OCI-LY1 (cell line): Measurements from ENCODE around the gene ARFIP1.

Source experiments
- H2AFZ ChIP-seq: fragments of 200-600 bp; sonication (generic), shearing (Covaris generic); 2 replicates; pipeline ENCODE4 v1.6.0; 2014; ENCODE audit warnings: antibody characterized with exemption, mild to moderate bottlenecking, low read length
- H3F3A ChIP-seq: fragments of 200-600 bp; sonication (generic), shearing (Covaris generic); 2 replicates; pipeline ENCODE4 v1.6.0; 2014; ENCODE audit warnings: mild to moderate bottlenecking, antibody characterized with exemption, low read length, moderate library complexity; ENCODE audit not compliant: insufficient read depth
- H3K27ac ChIP-seq: fragments of 200-600 bp; sonication (generic); 2 replicates; pipeline ENCODE4 v1.5.1; 2014; ENCODE audit warnings: low read length, mixed run types, mild to moderate bottlenecking, low read depth; ENCODE audit not compliant: poor library complexity, severe bottlenecking
- H3K27me3 ChIP-seq: fragments of 200-600 bp; sonication (generic); 2 replicates; pipeline ENCODE4 v1.6.0; 2014; ENCODE audit warnings: antibody characterized with exemption, mild to moderate bottlenecking, low read length, moderate library complexity; ENCODE audit not compliant: insufficient read depth
- H3K36me3 ChIP-seq: fragments of 200-600 bp; sonication (generic); 2 replicates; pipeline ENCODE4 v1.6.1; 2014; ENCODE audit warnings: mild to moderate bottlenecking, antibody characterized with exemption, low read length, moderate library complexity, mixed read lengths; ENCODE audit not compliant: insufficient read depth
- H3K4me1 ChIP-seq: fragments of 200-600 bp; sonication (generic); 2 replicates; pipeline ENCODE4 v1.5.1; 2014; ENCODE audit warnings: mild to moderate bottlenecking, low read length, moderate library complexity; ENCODE audit not compliant: insufficient read depth, severe bottlenecking
- H3K4me2 ChIP-seq: fragments of 200-600 bp; sonication (generic), shearing (Covaris generic); 2 replicates; pipeline ENCODE4 v1.6.1; 2014; ENCODE audit warnings: low read length
- H3K4me3 ChIP-seq: fragments of 200-600 bp; sonication (generic); 2 replicates; pipeline ENCODE4 v1.5.1; 2014; ENCODE audit warnings: low read length, low read depth, mild to moderate bottlenecking, mixed read lengths; ENCODE audit not compliant: poor library complexity, severe bottlenecking
- H3K79me2 ChIP-seq: fragments of 200-600 bp; shearing (Covaris generic); 2 replicates; pipeline ENCODE4 v1.6.1; 2016; ENCODE audit warnings: mixed run types, low read length, mixed read lengths; ENCODE audit not compliant: insufficient read depth
- H3K9ac ChIP-seq: fragments of 200-600 bp; sonication (generic), shearing (Covaris generic); 2 replicates; pipeline ENCODE4 v1.6.1; 2014; ENCODE audit warnings: mild to moderate bottlenecking, low read length, mixed read lengths
- H3K9me2 ChIP-seq: fragments of 200-600 bp; sonication (generic), shearing (Covaris generic); 2 replicates; pipeline ENCODE4 v1.6.1; 2014; ENCODE audit warnings: low read depth, mild to moderate bottlenecking, low read length, mixed read lengths
- H3K9me3 ChIP-seq: fragments of 200-600 bp; shearing (Covaris generic); 2 replicates; pipeline ENCODE4 v1.6.1; 2014; ENCODE audit warnings: low read length, mixed read lengths
- H4K20me1 ChIP-seq: fragments of 200-600 bp; sonication (generic), shearing (Covaris generic); 2 replicates; pipeline ENCODE4 v1.6.0; 2016; ENCODE audit warnings: mild to moderate bottlenecking, low read length; ENCODE audit not compliant: insufficient read depth
- CTCF ChIP-seq: fragments of 200-600 bp; sonication (generic), shearing (Covaris generic); IDR thresholded peaks from 2 replicates; pipeline ENCODE4 v1.5.1; 2017; ENCODE audit warnings: mild to moderate bottlenecking, antibody characterized with exemption, low read length, moderate library complexity, mixed read lengths
- EZH2 ChIP-seq: fragments of 200-600 bp; sonication (generic), shearing (Covaris generic); IDR thresholded peaks from 2 replicates; pipeline ENCODE4 v1.8.0; 2017; ENCODE audit warnings: borderline replicate concordance, mixed run types, mild to moderate bottlenecking, antibody characterized with exemption, low read length, moderate library complexity, mixed read lengths

Gene ARFIP1

GRCh38 chr4:152901205-152901604 is 121.5 kb downstream of the ARFIP1 start:
- TF ChIP-seq EZH2 (no peak), CTCF (no peak)
- no peaks in the 10 kb centered on the region for H3K4me1 ChIP-seq
- H3K9me3 ChIP-seq, result no peaks in the 10 kb centered on the region
- no peak overlapping the region for H3K27ac ChIP-seq
- no peak overlapping the region for H3K4me3 ChIP-seq
- no peaks in the 10 kb centered on the region for H4K20me1 ChIP-seq
- H3F3A ChIP-seq, result no peaks in the 10 kb centered on the region
- no peak overlapping the region for H3K9ac ChIP-seq
- H2AFZ ChIP-seq, result no peak overlapping the region
- H3K9me2 ChIP-seq, result no peaks in the 10 kb centered on the region
- H3K27me3 ChIP-seq, result no peaks in the 10 kb centered on the region
- no peak overlapping the region for H3K4me2 ChIP-seq
- no peaks in the 10 kb centered on the region for H3K36me3 ChIP-seq
- H3K79me2 ChIP-seq, result no peaks in the 10 kb centered on the region

- Histone ChIP-seq H3K4me2 (no peak overlapping the region), H3K9ac (no peak overlapping the region), H3K79me2 (no peaks in the 10 kb centered on the region), H3K27me3 (no peaks in the 10 kb centered on the region), H4K20me1 (no peaks in the 10 kb centered on the region), H3K36me3 (no peaks in the 10 kb centered on the region), H2AFZ (no peak overlapping the region), H3K9me3 (no peaks in the 10 kb centered on the region), H3F3A (no peaks in the 10 kb centered on the region), H3K27ac (no peak overlapping the region), H3K9me2 (no peaks in the 10 kb centered on the region), H3K4me1 (no peaks in the 10 kb centered on the region), H3K4me3 (no peak overlapping the region)
- TF ChIP-seq CTCF (no peak), EZH2 (no peak)
Observed at GRCh38 chr4:152903658-152904057, 123.9 kb downstream of the ARFIP1 start.

GRCh38 chr4:152909901-152910300 is 130.1 kb downstream of the ARFIP1 start:
- H3K9me2 ChIP-seq, result no peaks in the 10 kb centered on the region
- H3K4me1 ChIP-seq, result no peaks in the 10 kb centered on the region
- no peak overlapping the region for H2AFZ ChIP-seq
- TF ChIP-seq CTCF (no peak), EZH2 (no peak)
- no peaks in the 10 kb centered on the region for H3K79me2 ChIP-seq
- no peaks in the 10 kb centered on the region for H3K27me3 ChIP-seq
- H3K9me3 ChIP-seq, result no peaks in the 10 kb centered on the region
- no peak overlapping the region for H3K9ac ChIP-seq
- H3K4me2 ChIP-seq, result no peak overlapping the region
- H3K36me3 ChIP-seq, result no peaks in the 10 kb centered on the region
- no peaks in the 10 kb centered on the region for H4K20me1 ChIP-seq
- H3F3A ChIP-seq, result no peaks in the 10 kb centered on the region
- H3K27ac ChIP-seq, result no peak overlapping the region
- no peak overlapping the region for H3K4me3 ChIP-seq
